Hindlimb muscle (tissue), 1 donor: ENCODE data around the gene CXCL3. TPM values are rescaled to one million over a fixed set of nuclear protein-coding genes. Genes with fewer than 3 reads are reported as not detected.
"Not testable (repeated sequence)": the region's sequence is repeated elsewhere in the genome, so short reads cannot be mapped to it uniquely, and the experiment has no call there.

Experiments
- DNase-seq: peaks from one replicate; pipeline ENCODE4 v3.0.0-alpha.2; 2013
- polyA plus RNA-seq: library from polyadenylated mRNA; unstranded; fragments of 120-200 nt; gene quantifications from one replicate; pipeline ENCODE4 v1.2.1, GENCODE V29; 2013; ENCODE audit not compliant: insufficient read length

CXCL3 gene
- not detected for polyA plus RNA-seq

- DNase-seq, result peak; percentile 60
These were observed at the start of gene CXCL3 for GRCh38 chr4:74038425-74039314. Gene CXCL3 (minus strand): TSS chr4:74038689. CDS start chr4:74038611, 78 bp downstream.

- DNase-seq, result no peak
These were observed 49.0 kb upstream of the CXCL3 start for GRCh38 chr4:74087481-74087880.

DNA sequence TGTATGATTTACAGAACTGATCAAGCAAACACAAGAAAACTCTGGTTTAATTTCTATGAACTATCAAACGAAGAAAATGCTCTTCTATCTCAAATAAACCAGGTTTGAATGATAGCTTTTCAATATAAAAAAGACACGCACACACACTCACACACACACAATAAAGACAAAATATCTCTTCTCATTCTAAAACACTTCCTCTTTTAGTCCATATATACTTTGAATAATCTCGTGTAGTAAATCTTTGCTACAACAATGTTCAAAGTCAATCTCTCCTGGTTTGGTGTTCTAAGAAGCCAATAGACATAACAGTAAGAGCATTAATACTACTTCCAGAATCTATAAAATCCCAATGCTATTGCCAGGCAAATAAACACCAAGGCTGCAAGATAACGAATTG is 47.2 kb upstream of the CXCL3 start:
- no peak for DNase-seq

GRCh38 chr4:74084984-74085383 is 46.5 kb upstream of the CXCL3 start:
- no peak for DNase-seq

GRCh38 chr4:74083546-74083945 is 45.1 kb upstream of the CXCL3 start:
- no peak for DNase-seq

- no peak for DNase-seq
These were observed 42.5 kb upstream of the CXCL3 start for GRCh38 chr4:74081035-74081434.

DNA sequence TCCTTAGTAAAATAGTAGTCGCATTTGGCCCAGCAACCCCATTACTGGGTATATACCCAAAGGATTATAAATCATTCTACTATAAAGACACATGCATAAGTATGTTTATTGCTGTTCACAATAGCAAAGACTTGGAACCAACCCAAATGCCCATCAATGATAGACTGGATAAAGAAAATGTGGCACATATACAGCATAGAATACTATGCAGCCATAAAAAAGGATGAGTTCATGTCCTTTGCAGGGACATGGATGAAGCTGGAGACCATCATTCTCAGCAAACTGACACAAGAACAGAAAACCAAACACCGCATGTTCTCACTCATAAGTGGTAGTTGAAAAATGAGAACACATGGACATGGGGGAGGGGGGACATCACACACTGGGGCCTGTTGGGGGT is 41.9 kb upstream of the CXCL3 start:
- DNase-seq, result not testable (repeated sequence)

- DNase-seq, result not testable (repeated sequence)
These were observed 40.5 kb upstream of the CXCL3 start for GRCh38 chr4:74079024-74079423.

GRCh38 chr4:74073358-74073757 is 34.9 kb upstream of the CXCL3 start:
- DNase-seq, result no peak

DNA sequence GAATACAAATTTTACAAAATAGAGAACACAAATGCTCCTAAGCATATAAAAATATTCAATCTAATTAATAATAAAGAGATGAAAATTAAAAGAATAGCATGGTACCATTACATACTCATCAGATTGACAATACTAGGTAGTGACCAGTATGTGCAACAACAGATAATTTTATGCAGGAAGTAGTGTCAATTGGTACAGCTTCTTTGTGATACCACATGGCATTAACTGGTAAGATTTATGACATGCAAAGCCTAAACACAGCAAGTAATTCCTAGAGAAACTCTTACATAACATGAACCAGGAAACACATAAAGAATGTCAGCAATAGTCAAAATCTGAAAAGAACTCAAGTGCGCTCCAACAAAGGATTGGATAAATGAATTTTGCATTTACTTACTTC is 34.2 kb upstream of the CXCL3 start:
- DNase-seq, result no peak

- DNase-seq, result no peak
These were observed 29.1 kb upstream of the CXCL3 start for GRCh38 chr4:74067586-74067985.

DNA sequence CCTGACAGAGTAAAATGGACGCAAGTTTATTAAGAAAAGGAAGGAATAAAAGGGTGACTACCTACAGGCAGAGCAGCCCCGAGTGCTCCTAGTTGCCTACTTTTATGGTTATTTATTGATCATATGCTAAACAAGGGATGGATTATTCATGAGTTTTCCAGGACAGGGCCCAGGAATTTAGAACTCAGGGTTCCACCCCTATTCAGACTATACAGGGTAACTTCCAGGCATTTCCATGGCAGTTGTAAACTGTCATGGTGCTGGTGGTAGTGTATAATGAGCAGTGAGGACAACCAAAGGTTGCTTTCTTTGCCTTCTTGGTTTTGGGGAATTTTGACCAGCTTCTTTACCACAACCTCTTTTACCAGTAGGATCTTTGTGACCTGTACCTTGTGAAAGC is 27.7 kb upstream of the CXCL3 start:
- no peak for DNase-seq

DNA sequence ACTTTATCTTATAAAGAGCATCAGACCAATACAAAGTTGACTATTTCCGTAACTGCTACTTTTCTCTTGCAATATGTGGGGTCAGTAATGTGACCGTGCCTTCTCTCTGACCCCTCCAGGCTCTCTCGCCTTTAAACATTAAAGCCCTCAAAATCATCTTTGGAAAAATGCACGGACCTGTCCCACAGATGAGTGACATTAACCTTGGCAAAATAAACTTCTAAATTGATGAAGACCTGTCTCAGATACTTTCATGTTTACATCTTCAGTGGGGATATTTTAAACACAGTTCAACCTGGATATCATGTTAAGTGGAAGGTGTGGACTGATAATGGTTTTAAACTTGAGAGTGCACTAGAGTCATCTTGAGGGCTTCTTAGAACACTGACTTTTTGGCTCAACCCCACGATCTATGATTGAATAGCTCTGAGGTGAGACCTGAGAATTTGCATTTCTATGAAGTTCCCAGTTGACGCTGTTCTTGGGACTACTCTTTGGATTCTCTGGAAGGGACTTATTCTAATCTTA is 26.7 kb upstream of the CXCL3 start:
- DNase-seq, result no peak

DNA sequence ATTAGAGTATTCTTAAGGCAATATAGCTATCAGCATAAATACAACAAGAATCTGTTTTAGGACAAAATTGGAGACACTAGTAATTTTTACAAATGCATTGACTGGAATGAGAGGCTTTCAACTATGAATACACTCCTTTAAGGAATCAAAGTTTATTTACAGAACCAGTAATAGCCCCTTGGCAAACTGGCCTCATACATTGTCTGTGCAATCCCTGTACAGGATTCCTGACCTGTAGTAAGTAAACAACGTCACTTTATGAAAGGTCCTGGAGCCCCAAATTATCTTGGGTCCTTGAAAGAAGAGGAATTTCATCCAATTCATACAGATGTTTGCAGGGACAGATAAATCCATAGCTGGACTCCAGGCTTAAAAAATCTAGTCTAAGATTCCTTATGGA is 25.4 kb upstream of the CXCL3 start:
- no peak for DNase-seq

DNA sequence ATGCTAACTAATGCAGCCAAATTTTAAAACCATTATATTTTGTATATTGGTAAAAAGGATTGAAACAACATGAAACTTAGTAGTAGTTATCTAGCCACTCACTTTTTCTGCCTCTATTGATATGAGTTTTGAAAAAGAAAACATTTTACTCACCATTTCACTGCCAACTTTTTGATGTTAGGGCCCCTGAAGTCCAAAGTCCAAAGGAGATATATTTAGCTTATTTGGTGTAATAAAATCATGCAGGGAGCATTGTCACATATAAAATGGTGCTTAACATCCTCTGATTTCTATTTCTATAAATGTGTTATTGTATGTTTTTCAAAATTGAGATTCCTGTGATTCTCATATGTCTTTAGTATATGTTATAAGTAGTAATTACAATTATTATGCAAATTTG is 24.5 kb upstream of the CXCL3 start:
- DNase-seq, result no peak

DNA sequence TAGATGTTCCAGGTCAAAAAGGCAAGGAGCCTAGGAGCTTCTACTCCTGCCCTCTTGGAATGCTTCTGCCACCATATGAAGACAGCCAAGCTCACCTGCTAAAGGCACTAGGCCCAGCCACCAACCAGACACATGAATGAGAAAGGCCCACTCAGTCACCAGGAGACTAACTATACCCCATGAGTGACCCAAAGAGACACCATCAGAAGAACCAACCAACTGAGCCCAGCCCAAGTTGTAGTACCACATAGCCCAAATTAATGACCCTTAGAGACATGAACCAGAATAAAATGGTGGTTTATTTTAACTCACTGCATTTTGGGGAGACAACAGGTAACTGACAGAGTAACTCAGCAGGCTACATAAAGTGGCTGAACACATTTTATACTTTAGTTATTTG is 22.9 kb upstream of the CXCL3 start:
- no peak for DNase-seq

GRCh38 chr4:74059161-74059829 is 20.8 kb upstream of the CXCL3 start:
- no peak for DNase-seq

GRCh38 chr4:74058048-74058651 is 19.7 kb upstream of the CXCL3 start:
- DNase-seq, result no peak

- no peak for DNase-seq
These were observed 19.1 kb upstream of the CXCL3 start for GRCh38 chr4:74057588-74057987.

DNA sequence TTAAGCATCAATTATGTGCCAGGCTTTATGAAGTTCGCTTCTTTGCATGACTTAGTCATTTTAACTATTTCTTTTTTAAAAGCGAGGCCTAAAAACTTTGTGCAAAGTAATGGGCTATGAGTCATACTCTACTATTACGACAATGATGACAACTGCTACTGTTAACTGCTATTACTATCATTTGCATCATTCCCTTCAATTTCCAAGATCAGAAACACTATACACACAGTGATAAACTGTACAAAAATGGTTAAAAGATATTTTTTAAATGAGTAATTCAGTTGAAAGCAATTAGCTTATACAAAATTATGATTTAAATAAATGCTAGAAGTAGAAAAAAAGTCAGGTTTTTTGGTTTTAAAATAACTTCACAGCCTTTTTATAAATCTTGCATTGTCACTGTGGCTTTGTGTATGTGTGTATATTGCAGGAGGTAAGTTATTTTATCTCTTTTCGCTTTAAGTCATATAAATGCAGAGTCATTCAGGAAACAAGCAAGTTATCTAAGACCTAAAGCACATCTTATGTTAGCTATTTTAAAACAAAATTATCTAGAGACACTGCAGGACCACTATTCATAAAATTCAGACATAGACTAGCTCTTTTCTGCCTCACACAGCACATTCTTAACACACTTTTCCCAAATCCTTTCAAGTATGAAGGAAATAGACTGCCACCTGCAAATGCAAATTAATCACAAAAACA is 18.5 kb upstream of the CXCL3 start:
- no peak for DNase-seq

GRCh38 chr4:74056114-74056857 is 17.8 kb upstream of the CXCL3 start:
- DNase-seq, result no peak

DNA sequence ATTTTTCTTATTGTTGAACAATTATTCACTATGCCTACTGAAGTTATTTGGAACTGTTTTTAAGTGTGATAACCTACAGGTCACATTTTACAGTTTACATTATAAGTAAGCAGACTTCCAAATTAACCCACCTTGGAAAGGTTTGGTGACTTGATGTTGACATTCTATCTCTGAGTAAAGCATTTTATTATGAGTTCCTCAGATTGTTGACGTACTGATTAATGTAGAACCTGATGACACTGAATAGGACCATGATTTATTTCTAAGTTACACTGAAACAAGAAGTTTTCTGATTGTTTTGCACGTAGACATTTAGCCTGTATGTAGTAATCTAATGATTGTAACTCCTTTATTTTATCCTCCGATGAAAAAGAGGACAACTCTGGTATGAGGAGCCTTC is 17.0 kb upstream of the CXCL3 start:
- no peak for DNase-seq
